Measurements from ENCODE around the gene RUFY2. TPM values are rescaled to one million over a fixed set of nuclear protein-coding genes. Genes with fewer than 3 reads are reported as not detected.
"Not testable (repeated sequence)": the region's sequence is repeated elsewhere in the genome, so short reads cannot be mapped to it uniquely, and the experiment has no call there.

The RUFY2 gene
- total RNA-seq, 1 donor from 2014 or later = 7.5 TPM

DNA sequence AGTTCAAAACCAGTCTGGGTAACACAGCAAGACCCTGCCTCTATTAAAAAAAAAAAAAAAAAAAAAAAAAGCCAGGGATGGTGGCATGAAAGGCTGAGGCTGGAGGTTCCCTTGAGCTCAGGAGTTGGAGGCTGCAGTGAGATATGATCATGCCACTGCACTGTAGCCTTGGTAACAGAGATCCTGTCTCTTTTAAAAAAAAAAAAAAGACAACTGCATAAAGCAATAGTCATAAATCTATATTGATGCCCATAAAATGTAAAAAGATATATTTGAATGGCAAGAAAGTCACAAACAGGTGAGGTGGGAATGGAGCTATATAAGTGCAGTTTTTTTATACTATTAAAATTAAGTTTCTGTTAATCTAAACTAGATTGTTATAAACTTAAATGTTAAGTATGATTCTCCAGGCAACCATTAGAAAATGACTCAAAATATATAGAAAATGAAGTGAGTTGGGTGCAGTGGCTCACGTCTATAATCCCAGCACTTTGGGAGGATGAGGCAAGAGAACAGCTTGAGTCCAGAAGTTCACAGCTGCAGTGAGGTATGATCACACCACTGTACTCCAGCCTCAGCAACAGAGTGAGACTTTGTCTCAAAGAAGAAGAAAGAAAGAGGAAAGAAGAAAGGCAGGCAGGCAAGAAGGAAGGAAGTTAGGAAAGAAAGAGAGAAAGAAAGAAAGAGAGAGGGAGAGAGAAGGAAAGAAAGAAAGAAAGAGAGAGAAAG lies 88.6 kb downstream of the RUFY2 start:
- H3K36me3 ChIP-seq = no peaks in the 10 kb centered on the region
- no peak overlapping the region for H3K27ac ChIP-seq
- TF ChIP-seq, protein P1, sequence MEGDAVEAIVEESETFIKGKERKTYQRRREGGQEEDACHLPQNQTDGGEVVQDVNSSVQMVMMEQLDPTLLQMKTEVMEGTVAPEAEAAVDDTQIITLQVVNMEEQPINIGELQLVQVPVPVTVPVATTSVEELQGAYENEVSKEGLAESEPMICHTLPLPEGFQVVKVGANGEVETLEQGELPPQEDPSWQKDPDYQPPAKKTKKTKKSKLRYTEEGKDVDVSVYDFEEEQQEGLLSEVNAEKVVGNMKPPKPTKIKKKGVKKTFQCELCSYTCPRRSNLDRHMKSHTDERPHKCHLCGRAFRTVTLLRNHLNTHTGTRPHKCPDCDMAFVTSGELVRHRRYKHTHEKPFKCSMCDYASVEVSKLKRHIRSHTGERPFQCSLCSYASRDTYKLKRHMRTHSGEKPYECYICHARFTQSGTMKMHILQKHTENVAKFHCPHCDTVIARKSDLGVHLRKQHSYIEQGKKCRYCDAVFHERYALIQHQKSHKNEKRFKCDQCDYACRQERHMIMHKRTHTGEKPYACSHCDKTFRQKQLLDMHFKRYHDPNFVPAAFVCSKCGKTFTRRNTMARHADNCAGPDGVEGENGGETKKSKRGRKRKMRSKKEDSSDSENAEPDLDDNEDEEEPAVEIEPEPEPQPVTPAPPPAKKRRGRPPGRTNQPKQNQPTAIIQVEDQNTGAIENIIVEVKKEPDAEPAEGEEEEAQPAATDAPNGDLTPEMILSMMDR (IDR thresholded peaks at IDR 0.05) = no peak
- DNase-seq (ENCODE audit: low spot score in 2 of 2) = no peak
- H3K27me3 ChIP-seq = no peaks in the 10 kb centered on the region
- no peaks in the 10 kb centered on the region for H3K4me1 ChIP-seq
- peaks cover 0 to 3% of the 10 kb centered on the region in 2 donors for H3K9me3 ChIP-seq
- no peak overlapping the region for H3K4me3 ChIP-seq
- intact Hi-C loops (cut with DNase I) = no loop called here

DNA sequence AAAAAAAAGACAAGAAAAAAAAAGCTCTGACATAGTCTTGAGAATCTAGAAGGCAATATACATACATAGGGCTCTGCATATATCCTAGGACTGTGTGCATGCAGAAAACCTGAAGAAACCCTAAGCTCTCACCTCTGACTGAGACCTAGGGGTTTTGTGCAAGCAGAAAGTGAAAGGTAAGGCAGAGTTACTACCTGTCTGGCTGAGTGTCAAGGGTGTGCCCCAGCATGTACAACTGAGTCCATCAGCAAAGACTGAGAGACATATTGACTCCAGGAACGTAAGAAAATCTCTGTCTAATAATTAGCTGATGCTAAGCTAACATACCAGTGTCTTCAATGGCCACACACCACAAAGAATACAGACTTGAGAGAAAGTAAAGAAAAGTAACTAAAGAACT lies 91.5 kb downstream of the RUFY2 start:
- Histone ChIP-seq H3K36me3 (no peaks in the 10 kb centered on the region), H3K4me3 (no peak overlapping the region), H3K27ac (no peak overlapping the region), H3K27me3 (no peaks in the 10 kb centered on the region), H3K9me3 (peaks cover 0 to 3% of the 10 kb centered on the region in 2 donors), H3K4me1 (no peaks in the 10 kb centered on the region)
- TF ChIP-seq, protein P1 (IDR thresholded peaks at IDR 0.05) = no peak
- intact Hi-C loops (cut with DNase I) = no loop called here
- no peak for DNase-seq (ENCODE audit: low spot score in 2 of 2)

DNA sequence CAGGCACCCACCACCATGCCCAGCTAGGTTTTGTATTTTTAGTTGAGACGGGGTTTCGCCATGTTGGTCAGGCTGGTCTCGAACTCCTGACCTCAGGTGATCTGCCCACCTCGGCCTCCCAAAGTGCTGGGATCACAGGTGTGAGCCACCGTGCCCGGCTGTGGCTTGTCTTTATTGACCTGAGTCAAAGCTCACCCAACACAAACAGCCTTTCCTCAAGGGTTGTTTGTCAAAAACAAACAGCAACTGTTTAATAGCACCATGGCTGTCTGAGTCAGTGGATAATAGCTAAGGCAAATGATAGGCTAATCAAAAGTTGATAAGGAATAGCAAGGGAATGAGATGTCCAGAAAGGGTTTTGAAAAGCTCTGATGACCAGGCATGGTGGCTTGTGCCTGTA lies 92.1 kb downstream of the RUFY2 start:
- H3K36me3 ChIP-seq; H3K9me3 ChIP-seq; H3K27ac ChIP-seq; H3K4me3 ChIP-seq; DNase-seq (ENCODE audit: low spot score in 2 of 2); H3K4me1 ChIP-seq; H3K27me3 ChIP-seq; intact Hi-C loops (cut with DNase I): not testable (repeated sequence)

DNA sequence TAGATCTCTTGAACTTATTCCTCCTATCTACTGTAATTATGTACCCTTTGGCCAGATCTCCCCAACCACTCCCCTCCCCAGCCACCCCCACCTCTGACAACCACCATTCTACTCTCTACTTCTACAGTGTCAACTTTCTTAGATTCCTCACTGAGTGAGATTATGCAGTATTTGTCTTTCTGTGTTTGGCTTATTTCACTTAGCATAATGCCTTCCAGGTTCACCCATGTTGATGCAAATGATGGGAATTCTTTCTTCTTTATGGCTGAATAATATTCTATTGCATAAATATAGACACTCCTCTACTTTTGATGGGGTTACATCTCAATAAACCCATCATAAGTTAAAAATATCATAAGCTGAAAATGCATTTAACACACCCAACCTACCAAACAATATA lies 96.5 kb downstream of the RUFY2 start:
- TF ChIP-seq, protein P1 (IDR thresholded peaks at IDR 0.05) = no peak
- no peaks in the 10 kb centered on the region for H3K27me3 ChIP-seq
- intact Hi-C loops (cut with DNase I) = no loop called here
- H3K9me3 ChIP-seq = no peaks in the 10 kb centered on the region
- no peaks in the 10 kb centered on the region for H3K36me3 ChIP-seq
- no peaks in the 10 kb centered on the region for H3K4me1 ChIP-seq
- H3K4me3 ChIP-seq = no peak overlapping the region
- DNase-seq (ENCODE audit: low spot score in 2 of 2) = no peak
- H3K27ac ChIP-seq = no peak overlapping the region

DNA sequence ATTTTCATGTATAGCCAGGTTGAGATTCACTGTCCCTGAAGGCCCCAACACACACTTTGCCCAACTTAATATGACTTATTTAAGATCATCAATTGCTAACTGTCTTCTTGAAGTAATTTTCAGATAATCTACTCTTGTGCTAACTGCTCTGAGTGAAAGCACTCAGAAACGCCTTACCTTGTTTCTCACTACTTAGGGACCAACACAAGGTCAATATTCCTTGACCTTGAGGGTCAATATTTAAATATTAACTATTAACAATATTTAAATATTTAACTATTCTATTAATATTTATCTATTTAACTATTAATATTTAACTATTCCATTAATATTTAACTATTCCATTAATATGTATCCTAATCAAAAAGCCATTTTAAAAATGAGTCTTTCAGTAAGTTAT lies 101.2 kb downstream of the RUFY2 start:
- intact Hi-C loops (cut with DNase I) = no loop called here
- no peaks in the 10 kb centered on the region for H3K27me3 ChIP-seq
- TF ChIP-seq, protein P1 (IDR thresholded peaks at IDR 0.05) = no peak
- no peaks in the 10 kb centered on the region for H3K9me3 ChIP-seq
- H3K4me3 ChIP-seq = no peak overlapping the region
- no peaks in the 10 kb centered on the region for H3K4me1 ChIP-seq
- H3K27ac ChIP-seq = no peak overlapping the region
- no peaks in the 10 kb centered on the region for H3K36me3 ChIP-seq
- DNase-seq (ENCODE audit: low spot score in 2 of 2) = no peak

GRCh38 chr10:68303849-68304412 lies 103.1 kb downstream of the RUFY2 start:
- intact Hi-C loops (cut with DNase I) = loop anchor here (5.0 kb wide), 1 partner anchor 447 kb away; no protein-coding TSS in a partner anchor
- Histone ChIP-seq H3K36me3 (no peaks in the 10 kb centered on the region), H3K27me3 (no peaks in the 10 kb centered on the region), H3K9me3 (no peaks in the 10 kb centered on the region), H3K4me3 (no peak overlapping the region), H3K4me1 (no peaks in the 10 kb centered on the region), H3K27ac (no peak overlapping the region)
- TF ChIP-seq, protein P1 (IDR thresholded peaks at IDR 0.05) = no peak
- no peak for DNase-seq (ENCODE audit: low spot score in 2 of 2)
